HG02571 (cell line): ENCODE data around the gene NUDCD2.
"Not testable (repeated sequence)": the region's sequence is repeated elsewhere in the genome, so short reads cannot be mapped to it uniquely, and the experiment has no call there.

Experiments used
- ATAC-seq: cut with Tn5 transposase; IDR thresholded peaks from one replicate; pipeline ENCODE4 v1.9.1; 2021; ENCODE audit warnings: mild to moderate bottlenecking, moderate library complexity; ENCODE audit not compliant: unreplicated experiment

The NUDCD2 gene

GRCh38 chr5:163473635-163474243, 13.8 kb upstream of the NUDCD2 start:
- no peak for ATAC-seq

- no peak for ATAC-seq
These were observed 7.8 kb upstream of the NUDCD2 start for GRCh38 chr5:163467682-163468081.

GRCh38 chr5:163463063-163463435, 3.1 kb upstream of the NUDCD2 start:
- no peak for ATAC-seq

- ATAC-seq, result no peak
These were observed 765 bp upstream of the NUDCD2 start, which contains the start of gene HMMR for GRCh38 chr5:163460562-163461171. Gene HMMR (plus strand): TSS chr5:163460632. CDS start chr5:163460693, 61 bp downstream.

- ATAC-seq, result peak; percentile 3
These were observed 462 bp downstream of the NUDCD2 start for GRCh38 chr5:163459462-163459818.

GRCh38 chr5:163458778-163459385, 1.0 kb downstream of the NUDCD2 start:
- ATAC-seq, result no peak

- ATAC-seq, result no peak
These were observed 3.1 kb downstream of the NUDCD2 start for GRCh38 chr5:163456840-163457239.

GRCh38 chr5:163456029-163456589, 3.8 kb downstream of the NUDCD2 start:
- ATAC-seq, result no peak

GRCh38 chr5:163455406-163455805, 4.5 kb downstream of the NUDCD2 start:
- not testable (repeated sequence) for ATAC-seq

- no peak for ATAC-seq
These were observed 6.2 kb downstream of the NUDCD2 start for GRCh38 chr5:163453705-163454104.

- ATAC-seq, result no peak
These were observed 8.4 kb downstream of the NUDCD2 start for GRCh38 chr5:163451489-163451888.

- ATAC-seq, result no peak
These were observed 11.4 kb downstream of the NUDCD2 start for GRCh38 chr5:163448491-163448890.

GRCh38 chr5:163447875-163448274, 12.0 kb downstream of the NUDCD2 start:
- ATAC-seq, result no peak

- ATAC-seq, result no peak
These were observed 12.7 kb downstream of the NUDCD2 start for GRCh38 chr5:163447191-163447590.

GRCh38 chr5:163445345-163445744, 14.6 kb downstream of the NUDCD2 start:
- ATAC-seq, result no peak

- no peak for ATAC-seq
These were observed 15.4 kb downstream of the NUDCD2 start for GRCh38 chr5:163444526-163444925.

- ATAC-seq, result no peak
These were observed 18.9 kb downstream of the NUDCD2 start for GRCh38 chr5:163440954-163441353.

- ATAC-seq, result no peak
These were observed 20.8 kb downstream of the NUDCD2 start for GRCh38 chr5:163439092-163439425.

- ATAC-seq, result peak; percentile 94
These were observed 22.4 kb downstream of the NUDCD2 start, which contains the start of gene CCNG1 for GRCh38 chr5:163437309-163438182. Gene CCNG1 (plus strand): TSS chr5:163437595. CDS start chr5:163439257, 1,662 bp downstream.

GRCh38 chr5:163437011-163437308, 22.9 kb downstream of the NUDCD2 start:
- no peak for ATAC-seq

- ATAC-seq, result no peak
These were observed 23.4 kb downstream of the NUDCD2 start for GRCh38 chr5:163436515-163436914.
